ENCODE data around the gene ERFL.
"Not testable (repeated sequence)": the region's sequence is repeated elsewhere in the genome, so short reads cannot be mapped to it uniquely, and the experiment has no call there.

Gene ERFL

DNA sequence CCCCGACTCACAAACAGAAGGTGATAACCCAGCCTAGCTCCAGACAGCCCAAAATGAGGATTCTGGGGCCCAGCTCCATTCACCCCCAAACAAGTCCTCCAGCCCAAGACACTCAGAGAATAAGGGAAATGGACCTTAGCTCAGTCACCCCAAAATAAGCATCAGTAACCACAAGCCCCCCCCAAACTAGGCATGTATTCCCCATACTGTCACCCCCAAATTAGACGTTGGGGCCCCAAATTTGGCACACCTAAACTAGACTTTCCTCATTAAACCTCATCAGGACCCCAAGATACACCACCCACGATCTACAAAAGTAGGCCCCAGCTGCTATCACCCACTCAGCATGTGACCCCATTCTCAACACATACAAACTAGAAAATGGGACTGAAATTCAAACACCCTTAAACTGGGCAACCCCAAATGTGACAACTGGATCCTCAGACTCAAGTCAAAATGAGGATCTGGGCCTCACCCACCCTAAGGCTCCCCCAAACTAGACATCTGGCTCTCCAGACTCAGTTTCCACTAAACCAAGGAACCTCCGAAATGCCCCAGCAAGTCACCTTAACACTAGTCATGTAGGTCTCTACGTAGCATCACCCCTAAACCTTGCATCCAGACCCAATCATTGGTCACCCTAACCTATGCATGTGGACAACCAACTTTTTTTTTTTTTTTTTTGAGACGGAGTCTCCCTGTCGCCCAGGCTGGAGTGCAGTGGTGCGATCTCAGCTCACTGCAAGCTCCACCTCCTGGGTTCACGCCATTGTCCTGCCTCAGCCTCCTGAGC lies 13.4 kb upstream of the ERFL start:
- DNase-seq: no peak

DNA sequence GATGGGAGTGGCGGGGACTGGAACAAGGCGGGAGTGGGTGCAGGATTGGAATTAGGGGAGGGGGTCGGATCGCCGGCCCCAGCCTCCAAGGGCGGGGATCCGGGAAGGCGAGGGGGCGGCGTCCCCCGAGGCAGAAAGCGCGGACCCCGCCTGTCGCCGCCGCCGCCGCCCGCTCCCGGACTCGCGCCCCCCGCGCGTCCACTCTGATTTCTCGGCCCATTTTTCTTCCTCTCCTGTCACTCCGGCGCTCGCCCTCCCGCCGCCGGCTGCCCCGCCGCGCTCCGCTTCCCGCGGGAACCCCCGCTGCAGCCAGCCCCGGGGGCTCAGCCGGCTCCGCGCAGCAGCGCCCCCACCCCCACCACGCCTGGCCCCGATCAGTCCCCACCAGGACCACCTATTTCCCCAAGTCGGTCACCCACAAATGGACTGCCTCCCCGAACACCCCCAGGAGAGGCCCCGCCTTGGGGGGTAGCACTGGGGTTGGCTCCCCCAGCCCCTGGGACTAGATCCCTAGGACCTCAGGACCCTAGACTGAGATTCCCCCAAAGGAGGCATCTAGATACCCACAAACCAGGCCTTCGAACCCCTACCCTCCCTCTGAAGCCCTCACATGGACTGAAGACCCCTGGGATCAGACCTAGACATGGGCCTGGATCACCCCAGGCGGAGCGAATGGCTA lies 12.6 kb upstream of the ERFL start:
- no peak for DNase-seq

DNA sequence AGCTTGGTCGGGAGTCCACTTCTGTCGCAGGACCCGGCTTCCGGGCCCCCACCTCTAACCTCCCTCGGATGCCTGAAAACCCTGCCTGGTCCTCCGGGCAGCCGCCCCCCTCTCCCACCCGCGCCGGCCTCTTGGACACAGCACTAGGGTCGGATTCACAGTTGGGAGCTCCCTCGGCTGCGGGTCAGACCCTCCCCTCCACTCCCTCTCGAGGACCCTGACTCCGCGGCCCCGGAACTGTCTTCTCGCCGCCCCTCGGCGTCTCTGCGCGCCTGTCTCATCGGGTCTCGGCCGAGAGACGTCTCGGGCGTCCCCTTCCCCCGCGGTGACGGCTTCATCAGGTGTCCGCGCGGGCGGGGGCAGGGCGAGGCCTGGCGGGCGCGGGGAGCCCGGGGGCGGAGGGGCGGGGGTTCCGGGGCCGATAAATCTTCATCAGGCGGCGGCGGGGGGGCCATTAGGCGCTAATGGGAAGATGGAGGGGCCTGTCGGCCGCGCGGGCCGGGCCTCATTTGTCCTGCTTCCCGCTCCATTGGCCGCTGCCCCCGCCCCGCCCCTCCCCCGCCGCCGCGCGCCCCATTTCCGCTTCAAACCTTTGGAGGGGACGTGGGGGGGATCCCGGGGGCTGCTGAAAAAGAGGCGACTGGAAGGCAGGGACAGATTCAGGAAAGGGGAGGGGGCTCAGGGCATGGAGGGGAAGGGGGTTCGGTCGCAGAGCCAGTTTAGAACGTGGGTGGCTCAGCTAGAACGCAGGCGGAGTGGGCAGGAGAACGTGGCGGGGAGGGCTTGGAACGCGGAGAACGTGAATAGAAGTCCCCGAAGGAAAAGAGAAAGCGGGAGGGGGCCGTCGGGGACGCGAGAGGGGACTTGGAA lies 11.8 kb upstream of the ERFL start:
- DNase-seq: peak; percentile 61

DNA sequence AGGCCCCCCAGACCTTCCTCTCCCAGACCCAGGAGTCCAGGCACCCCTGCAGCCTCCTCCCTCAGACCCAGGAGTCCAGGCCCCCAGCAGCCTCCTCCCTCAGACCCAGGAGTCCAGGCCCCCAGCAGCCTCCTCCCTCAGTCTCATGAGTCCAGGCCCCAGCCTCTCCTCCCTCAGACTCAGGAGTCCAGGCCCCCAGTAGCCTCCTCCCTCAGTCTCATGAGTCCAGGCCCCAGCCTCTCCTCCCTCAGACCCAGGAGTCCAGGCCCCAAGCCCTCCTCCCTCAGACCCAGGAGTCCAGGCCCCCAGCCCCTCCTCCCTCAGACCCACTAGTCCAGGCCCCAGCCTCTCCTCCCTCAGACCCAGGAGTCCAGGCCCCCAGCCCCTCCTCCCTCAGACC lies 11.0 kb upstream of the ERFL start:
- not testable (repeated sequence) for DNase-seq

DNA sequence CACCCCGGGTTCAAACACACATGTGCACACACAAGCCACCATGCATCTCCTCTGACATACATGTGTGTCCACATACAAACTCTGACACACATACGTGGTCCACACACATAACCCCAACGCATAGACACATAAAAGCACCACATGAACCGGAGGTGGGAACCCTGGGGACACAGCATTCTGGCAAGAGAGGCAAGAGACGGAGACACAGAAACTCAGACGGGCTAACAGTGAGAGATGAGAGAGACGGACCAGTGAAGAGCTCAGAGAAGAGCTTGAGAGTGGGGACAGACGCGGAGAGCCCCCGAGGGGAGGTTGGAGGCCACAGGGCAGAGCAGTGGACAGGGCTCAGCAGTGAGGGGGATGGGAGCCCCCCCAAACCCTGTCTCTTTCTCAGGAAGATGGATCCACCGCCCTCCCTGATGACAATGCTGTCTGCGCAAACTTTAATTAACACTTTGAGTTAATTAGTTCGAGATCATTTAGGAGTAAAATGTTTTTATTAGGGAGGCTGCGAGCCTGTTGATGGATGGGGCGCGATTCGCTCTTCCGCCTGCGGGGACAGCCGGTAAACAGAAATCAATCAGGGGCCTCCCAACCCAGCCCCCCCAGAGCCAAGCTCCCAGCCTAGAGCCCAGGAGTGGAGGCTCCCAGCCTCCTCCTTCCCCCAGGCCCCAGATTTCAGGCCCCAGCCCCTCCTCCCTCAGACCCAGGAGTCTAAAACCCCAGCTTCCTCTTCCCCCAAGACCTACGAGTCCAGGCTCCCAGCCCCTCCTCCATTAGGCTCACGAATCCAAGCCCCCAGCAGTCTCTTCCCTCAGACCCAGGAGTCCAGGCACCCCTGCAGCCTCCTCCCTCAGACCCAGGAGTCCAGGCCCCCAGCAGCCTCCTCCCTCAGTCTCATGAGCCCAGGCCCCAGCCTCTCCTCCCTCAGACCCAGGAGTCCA lies 9.5 kb upstream of the ERFL start:
- DNase-seq: no peak

DNA sequence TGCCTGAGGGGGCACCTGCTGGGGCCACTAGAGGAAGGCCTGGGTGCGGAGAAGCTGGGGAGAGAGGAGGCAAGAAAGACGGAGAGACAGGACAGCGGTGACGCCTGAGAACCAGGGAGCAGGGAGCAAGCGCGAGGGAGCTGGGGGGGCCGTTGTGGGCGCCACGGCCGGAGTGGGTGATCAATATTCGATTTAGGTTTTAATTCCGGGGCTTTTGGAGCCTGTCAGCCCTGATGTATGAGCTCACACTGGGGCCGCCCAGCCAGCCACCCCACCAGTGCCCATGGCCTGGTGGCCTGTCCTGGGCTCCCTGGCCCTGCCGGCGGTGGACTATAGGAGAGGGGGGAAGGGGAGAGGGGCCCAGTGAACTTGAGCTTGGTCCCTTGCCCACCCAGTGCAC lies 8.7 kb upstream of the ERFL start:
- no peak for DNase-seq

DNA sequence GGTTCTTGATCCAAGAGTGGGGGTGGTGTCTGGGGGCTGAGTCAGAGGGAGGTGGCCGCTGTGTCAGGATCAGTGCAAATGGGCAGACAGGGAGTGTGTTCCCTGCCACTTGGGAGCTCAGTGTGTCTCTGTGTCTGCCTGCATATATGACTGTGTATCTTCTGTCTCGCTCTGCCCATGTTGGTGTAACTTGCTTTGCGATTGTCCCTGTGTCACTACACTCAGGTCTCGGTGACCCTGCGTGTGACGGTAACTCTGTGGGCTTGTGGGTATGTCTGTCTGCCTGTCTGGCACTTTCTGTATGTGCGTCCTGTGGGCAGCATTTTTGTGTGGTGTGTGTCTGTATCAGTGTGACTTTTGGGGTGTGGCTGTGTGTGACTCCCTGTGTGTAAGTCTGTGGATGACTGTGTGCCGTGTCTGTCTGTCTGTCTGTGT lies 8.2 kb upstream of the ERFL start:
- DNase-seq: no peak

DNA sequence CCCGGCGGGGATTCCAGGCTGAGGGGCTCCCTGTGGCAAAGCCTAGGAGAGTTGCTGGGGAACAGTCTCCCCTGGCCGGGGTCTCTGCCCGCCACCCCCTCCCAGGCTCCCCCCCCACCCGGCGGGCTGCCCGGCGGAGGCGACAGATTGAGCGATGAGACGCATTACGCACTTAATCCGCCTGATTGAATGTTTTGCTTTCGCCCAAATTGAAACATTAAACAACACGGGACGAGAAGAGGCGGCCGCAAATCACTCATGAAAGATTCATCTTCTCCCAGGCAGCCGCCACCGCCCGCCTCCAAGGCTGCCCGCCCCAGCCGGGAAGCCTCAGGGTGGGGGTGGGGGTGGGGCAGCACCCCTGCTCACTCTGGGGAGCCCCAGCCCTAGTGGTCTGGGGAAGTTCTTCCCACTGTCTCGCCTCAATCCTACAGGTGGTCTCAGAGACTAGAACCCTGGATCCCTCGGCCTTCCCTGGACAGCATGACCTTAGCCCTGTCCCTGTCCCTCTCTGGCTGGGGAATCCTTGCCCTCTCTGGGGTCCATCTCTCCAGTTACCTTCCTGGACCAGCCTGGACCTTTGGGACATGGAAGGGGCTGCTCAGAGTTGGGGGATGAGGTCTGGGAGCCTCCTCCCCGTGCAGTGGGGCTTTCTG lies 7.6 kb upstream of the ERFL start:
- DNase-seq: no peak

DNA sequence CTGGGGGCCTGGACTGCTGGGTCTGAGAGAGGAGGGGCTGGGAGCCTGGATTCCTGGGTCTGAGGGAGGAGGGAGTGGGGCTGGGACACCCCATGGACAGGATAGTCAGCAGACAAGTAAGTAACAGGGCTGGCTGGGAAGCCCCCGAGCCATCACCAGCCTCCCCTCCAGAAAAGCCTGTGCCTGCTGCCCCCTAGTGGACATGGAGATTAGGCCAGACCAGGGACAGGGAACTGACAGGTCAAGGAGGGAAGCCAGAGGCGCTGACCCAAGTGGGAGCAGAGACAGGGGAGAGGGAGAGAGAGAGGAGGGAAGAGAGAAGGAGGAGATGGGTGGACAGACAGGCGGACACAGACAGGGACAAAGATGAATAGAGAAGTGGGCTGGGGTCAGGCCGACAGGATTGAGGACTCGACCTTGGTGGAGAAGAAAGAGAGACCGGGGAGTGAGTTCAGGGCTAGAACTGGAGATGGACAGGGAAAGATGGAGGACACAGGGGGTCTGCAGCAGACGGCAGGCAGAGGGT lies 6.7 kb upstream of the ERFL start:
- DNase-seq: peak; percentile 75

DNA sequence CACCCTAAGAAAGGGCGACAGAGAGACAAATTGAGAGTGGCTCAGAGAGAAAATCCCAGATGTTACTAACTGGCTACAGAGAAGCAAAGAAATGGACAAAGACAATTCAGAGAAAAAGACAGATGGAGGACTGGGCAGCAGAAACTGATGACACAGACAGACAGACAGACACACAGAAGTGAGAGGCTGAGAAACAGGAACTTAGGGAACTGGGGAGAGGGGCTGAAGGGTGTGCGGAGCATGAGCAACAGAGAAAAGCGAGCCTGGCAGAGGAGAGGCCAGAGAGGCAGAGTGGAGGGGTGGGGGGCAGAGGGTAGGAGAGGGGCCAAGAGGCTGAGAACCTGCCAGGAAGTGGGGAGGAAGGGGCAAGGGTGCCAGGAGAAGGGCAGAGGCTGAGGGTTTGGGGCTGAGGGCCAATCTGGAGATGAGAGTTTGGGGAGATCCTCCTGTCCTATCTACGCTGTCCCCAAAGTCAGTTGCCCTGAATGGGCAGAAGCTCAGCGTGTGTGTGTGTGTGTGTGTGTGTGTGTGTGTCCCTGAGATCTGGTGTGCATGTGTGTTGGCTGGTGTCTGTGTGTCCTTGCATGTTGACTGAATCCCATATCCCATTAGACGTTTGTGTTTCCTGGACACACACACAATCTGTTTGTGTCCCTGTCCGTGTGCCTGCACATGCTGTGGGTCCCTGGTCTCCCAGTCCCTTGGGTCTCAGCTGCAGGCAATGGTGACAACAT lies 5.6 kb upstream of the ERFL start:
- no peak for DNase-seq

DNA sequence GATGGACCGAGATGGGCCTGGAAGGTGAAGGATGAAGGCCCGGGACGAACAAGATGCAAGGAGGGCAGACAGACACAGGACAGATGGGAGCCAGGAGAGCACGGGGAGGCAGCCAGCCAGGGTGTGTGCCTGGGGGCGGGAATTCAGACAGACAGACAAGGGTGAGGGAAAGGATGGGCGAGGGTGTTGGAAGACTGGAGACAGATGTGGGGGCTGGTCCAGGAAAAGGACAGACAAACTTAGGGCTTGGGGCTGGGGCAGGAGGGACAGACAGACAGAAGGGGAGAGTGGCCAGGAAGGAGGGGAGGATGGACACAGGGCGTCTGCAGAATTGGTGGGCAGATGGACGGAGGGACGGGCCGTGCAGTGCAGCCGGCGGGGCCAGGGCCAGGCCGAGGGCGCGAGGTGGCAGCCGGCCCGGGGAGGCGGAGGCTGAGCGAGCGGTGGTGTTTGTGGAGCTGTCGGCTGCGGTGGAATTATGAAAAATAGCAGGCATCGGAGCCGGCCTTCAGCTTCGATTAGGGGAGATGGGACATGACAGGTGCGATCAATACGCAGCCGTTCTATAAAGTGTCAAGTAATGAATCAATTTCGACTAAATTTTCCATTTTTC lies 4.6 kb upstream of the ERFL start:
- DNase-seq: no peak

DNA sequence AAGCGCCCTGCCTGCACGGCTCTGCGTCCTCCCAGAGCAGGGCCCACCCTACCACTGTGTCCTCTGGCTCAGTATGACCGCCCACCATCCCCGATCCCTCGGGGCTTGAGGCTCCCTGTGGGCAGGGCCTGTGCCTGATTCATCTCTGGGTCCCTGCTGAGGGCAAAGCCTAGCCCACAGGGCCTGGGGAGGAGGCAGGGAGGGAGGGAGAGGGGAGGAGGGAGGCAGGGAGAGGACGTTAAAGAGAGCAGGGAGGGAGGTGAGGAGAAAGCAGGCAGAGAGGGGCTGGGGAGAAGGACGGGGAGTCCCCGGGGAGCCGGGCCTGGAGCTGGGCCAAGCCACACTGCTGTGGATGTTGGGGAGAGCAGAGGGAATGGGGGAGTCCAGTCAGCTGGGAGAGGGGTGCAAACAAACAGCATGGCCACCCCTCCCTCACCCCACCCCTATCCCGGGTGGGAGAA lies 4.0 kb upstream of the ERFL start:
- DNase-seq: no peak

DNA sequence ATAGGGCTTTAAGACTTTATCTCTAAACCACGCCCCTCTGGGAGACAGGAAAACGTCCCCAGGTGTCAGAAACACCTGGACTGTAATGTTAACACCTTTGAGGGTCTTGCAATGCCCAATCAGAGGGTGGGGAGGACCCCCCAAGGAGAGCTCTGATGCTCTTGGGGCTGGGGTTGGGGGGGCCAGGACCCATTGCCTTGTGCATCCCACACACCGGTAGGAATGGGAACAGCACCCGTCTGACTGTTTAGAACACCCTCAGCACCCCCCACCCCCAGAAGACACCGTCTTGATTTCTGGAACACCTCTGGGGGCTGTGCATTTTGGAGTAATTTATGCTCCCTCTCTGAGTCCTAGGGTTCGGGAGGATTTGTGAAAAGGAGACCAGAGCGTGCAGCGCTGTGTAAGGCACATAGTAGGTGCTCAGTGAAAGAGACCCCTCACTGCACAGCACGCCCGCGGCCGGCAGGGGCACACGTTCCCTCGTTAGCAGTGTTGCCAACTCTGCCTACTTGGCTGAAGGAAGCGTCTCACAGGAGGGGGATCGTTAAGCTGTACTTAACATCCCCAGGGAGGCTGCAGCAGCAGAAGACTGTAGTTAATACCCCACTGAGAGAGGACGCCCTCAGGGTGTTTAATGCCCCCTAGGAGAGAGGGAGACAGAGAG lies 2.8 kb upstream of the ERFL start:
- DNase-seq: no peak

DNA sequence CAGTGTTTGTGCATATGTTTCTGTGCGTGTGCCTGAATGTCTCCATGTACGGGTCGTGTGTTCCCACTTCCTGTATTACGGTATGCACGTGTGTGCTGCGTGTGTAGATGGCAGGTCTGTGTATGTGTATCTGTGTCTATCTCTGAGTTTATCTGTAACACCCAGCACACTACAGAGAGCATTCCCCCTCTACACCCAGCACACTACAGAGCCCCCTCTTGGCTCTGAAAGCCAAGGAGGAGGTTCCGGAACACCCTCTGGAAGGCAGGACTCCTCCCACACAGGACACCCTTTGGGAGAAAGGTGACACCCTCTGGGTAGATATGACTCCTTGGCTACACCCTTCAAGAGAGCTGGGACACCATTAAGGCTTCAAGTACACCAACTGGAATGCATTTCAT lies 2.1 kb upstream of the ERFL start:
- DNase-seq: no peak

DNA sequence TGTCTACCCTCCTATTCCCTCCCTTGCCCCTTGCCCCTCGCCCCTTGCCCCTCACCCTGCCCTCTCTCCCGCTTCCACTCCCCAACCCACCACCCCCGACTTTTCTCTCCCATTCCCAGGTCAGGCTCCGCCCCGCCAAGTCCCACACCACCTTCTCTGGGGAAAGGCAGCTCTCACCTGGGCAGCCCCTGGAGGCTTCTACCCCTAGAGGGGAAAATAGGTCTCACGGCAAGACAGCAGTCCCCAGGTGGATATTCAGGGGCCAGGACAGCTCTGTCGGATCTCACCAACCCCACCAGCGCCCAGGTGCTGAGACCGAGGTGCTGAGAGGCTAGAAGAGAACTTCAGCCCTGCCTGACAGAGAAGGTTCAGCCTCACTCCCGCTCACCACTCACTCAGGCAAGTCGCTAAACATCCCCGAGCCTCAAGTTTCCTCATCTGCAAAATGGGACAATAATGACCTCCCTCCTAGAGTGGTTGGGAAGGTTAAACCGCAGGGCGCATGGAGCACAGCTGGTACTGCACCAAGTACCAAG lies 1.4 kb upstream of the ERFL start:
- DNase-seq: no peak

DNA sequence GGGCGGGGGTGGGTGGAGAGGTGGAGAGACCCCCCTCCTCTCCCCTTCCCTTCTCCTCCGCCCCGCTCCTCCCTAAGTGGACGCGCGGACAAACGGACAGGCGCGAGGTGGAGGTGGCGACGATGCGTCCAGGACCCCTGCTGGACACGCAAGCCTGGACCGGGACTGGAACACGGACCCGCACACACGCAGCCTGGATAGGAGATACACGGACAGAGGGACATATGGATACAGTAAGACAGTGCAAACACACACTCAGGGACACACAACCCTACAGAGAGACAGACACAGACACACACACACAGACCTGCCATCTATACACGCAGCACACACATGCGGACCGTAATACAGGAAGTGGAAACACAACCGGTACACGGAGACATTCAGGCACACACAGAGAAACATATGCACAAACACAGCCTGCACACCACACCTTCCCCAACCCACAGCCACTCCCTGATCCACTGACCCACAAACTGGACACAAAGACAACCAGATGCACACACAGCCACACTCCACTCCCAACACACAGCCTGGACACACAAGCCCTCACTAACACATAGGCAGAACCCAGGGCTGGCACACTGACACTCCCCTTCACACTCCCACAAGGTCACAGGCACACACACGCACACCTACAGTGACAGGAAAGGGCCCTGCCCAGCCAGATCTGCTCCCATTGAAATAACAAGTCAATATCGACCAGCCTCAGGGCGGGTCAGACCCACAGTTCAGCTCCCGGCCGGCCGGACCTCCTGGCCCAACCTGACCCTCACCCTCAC lies 696 bp upstream of the ERFL start:
- DNase-seq: no peak

DNA sequence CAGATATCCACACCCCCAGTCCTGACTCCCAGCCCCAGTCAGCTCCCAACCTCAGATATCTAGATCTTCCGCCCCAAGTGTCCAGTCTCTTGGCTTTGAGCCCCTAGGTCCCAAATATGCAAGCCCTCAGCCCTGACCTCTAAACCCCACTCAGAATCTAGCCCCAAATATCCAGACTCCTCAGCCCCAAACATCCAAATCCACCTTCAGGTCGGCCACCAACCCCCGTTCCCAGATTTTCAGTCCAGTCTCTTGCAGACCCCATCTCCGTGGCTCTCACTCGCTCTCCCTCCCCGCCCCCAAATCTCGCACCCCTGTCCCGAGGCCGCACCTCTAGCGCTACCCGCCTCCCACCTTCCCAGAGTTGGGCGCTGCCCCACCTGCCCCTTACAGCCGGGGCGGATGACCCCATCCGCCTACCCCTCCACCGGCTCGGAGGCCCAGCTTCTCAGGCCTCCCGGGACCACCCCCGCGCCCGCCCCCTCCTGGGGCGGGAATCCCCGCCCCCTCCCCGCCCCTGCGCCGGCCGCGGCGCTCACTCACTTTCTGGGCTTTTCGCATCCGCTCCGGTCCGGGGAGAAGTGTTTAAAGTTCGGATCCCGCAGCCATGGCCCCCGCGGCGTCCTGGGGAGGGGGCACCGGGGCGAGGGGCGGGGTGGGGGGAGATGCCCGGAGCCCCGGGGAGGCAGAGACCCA lies 604 bp downstream of the ERFL start:
- DNase-seq: peak; percentile 37

All from stimulated activated CD4-positive, alpha-beta T cell treated with anti-CD3 and anti-CD28 coated beads, Interleukin-4, amount 100 ng/mL, for 1 hour (primary cell).